ENCODE results near the gene RIMS1. TPM values are rescaled to one million over a fixed set of nuclear protein-coding genes. Genes with fewer than 3 reads are reported as not detected.

RIMS1 gene
- total and polyA plus RNA-seq, 2 of the 13 experiments (the other 11 are each of a cell fraction or from before 2014, with no cell fraction given): not detected

DNA sequence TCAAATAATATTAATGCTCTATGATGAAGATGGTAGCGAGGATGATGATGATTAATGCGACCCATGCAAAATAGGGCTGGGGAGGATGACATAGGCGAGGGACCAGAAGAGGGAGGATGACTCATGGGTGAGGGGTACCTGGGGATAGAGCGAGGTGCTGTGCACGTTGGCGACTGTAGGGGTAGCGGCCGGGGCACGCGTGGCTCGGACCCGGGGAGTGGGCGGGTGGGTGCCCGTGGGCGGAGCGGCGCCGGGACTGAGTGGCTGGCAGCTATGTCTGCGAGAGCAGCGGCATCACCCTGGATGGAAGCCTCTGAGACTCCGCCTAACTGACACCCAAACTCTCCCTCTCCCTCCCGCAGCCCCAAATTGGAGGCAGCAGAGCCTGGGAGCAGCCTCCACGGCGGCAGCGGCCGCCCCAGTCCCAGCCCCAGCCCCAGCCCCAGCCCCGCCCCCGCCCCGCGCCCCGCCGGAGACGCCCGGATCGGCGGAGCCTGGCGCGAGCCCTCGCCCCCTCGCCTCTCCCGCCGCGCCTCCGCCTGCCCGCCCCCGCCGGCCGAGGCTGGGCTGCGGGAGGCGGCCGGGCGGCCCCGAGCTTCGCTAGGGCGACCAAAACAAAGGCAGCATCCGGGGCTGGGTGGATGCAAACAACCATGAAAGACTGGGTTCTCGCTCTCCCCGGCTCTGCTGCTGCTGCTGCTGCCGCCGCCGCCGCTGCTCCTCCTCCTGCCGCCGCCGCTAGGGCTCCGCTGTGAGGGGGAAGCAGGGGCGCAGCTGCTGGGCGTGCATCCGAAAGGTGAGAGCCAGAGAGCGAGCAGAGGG lies at the start of gene RIMS1 (continued):
- TF ChIP-seq, protein P1, sequence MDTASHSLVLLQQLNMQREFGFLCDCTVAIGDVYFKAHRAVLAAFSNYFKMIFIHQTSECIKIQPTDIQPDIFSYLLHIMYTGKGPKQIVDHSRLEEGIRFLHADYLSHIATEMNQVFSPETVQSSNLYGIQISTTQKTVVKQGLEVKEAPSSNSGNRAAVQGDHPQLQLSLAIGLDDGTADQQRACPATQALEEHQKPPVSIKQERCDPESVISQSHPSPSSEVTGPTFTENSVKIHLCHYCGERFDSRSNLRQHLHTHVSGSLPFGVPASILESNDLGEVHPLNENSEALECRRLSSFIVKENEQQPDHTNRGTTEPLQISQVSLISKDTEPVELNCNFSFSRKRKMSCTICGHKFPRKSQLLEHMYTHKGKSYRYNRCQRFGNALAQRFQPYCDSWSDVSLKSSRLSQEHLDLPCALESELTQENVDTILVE (CRISPR knock-in tag; IDR thresholded peaks at IDR 0.05): no peak
- TF ChIP-seq ZNF343 (CRISPR knock-in tag; IDR thresholded peaks at IDR 0.05) (no peak), MYNN (CRISPR knock-in tag; IDR thresholded peaks at IDR 0.05; ENCODE audit: low read depth) (no peak), ZNF329 (CRISPR knock-in tag; IDR thresholded peaks at IDR 0.05; ENCODE audit: low read depth) (no peak), ATAD3A (CRISPR knock-in tag; IDR thresholded peaks at IDR 0.05) (no peak), AKAP8 (CRISPR knock-in tag; IDR thresholded peaks at IDR 0.05) (no peak), ZNF549 (CRISPR knock-in tag; IDR thresholded peaks at IDR 0.05) (no peak), ZNF317 (CRISPR knock-in tag; IDR thresholded peaks at IDR 0.05) (no peak), CC2D1A (CRISPR knock-in tag; IDR thresholded peaks at IDR 0.05) (no peak), ZKSCAN8 (CRISPR knock-in tag; IDR thresholded peaks at IDR 0.05; ENCODE audit: borderline replicate concordance) (no peak)
- TF ChIP-seq, protein P2, sequence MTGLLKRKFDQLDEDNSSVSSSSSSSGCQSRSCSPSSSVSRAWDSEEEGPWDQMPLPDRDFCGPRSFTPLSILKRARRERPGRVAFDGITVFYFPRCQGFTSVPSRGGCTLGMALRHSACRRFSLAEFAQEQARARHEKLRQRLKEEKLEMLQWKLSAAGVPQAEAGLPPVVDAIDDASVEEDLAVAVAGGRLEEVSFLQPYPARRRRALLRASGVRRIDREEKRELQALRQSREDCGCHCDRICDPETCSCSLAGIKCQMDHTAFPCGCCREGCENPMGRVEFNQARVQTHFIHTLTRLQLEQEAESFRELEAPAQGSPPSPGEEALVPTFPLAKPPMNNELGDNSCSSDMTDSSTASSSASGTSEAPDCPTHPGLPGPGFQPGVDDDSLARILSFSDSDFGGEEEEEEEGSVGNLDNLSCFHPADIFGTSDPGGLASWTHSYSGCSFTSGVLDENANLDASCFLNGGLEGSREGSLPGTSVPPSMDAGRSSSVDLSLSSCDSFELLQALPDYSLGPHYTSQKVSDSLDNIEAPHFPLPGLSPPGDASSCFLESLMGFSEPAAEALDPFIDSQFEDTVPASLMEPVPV (CRISPR knock-in tag; IDR thresholded peaks at IDR 0.05): no peak
- TF ChIP-seq, protein P3, sequence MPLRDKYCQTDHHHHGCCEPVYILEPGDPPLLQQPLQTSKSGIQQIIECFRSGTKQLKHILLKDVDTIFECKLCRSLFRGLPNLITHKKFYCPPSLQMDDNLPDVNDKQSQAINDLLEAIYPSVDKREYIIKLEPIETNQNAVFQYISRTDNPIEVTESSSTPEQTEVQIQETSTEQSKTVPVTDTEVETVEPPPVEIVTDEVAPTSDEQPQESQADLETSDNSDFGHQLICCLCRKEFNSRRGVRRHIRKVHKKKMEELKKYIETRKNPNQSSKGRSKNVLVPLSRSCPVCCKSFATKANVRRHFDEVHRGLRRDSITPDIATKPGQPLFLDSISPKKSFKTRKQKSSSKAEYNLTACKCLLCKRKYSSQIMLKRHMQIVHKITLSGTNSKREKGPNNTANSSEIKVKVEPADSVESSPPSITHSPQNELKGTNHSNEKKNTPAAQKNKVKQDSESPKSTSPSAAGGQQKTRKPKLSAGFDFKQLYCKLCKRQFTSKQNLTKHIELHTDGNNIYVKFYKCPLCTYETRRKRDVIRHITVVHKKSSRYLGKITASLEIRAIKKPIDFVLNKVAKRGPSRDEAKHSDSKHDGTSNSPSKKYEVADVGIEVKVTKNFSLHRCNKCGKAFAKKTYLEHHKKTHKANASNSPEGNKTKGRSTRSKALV (CRISPR knock-in tag; IDR thresholded peaks at IDR 0.05): no peak
- TF ChIP-seq, protein P4, sequence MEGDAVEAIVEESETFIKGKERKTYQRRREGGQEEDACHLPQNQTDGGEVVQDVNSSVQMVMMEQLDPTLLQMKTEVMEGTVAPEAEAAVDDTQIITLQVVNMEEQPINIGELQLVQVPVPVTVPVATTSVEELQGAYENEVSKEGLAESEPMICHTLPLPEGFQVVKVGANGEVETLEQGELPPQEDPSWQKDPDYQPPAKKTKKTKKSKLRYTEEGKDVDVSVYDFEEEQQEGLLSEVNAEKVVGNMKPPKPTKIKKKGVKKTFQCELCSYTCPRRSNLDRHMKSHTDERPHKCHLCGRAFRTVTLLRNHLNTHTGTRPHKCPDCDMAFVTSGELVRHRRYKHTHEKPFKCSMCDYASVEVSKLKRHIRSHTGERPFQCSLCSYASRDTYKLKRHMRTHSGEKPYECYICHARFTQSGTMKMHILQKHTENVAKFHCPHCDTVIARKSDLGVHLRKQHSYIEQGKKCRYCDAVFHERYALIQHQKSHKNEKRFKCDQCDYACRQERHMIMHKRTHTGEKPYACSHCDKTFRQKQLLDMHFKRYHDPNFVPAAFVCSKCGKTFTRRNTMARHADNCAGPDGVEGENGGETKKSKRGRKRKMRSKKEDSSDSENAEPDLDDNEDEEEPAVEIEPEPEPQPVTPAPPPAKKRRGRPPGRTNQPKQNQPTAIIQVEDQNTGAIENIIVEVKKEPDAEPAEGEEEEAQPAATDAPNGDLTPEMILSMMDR (CRISPR knock-in tag; IDR thresholded peaks at IDR 0.05): peak; percentile 30; the same call in 1 of the 2 replicates
- TF ChIP-seq, protein P5, sequence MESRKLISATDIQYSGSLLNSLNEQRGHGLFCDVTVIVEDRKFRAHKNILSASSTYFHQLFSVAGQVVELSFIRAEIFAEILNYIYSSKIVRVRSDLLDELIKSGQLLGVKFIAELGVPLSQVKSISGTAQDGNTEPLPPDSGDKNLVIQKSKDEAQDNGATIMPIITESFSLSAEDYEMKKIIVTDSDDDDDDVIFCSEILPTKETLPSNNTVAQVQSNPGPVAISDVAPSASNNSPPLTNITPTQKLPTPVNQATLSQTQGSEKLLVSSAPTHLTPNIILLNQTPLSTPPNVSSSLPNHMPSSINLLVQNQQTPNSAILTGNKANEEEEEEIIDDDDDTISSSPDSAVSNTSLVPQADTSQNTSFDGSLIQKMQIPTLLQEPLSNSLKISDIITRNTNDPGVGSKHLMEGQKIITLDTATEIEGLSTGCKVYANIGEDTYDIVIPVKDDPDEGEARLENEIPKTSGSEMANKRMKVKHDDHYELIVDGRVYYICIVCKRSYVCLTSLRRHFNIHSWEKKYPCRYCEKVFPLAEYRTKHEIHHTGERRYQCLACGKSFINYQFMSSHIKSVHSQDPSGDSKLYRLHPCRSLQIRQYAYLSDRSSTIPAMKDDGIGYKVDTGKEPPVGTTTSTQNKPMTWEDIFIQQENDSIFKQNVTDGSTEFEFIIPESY (CRISPR knock-in tag; IDR thresholded peaks at IDR 0.05): peak; percentile 38; the same call in 1 of the 2 replicates
- TF ChIP-seq, protein P6, sequence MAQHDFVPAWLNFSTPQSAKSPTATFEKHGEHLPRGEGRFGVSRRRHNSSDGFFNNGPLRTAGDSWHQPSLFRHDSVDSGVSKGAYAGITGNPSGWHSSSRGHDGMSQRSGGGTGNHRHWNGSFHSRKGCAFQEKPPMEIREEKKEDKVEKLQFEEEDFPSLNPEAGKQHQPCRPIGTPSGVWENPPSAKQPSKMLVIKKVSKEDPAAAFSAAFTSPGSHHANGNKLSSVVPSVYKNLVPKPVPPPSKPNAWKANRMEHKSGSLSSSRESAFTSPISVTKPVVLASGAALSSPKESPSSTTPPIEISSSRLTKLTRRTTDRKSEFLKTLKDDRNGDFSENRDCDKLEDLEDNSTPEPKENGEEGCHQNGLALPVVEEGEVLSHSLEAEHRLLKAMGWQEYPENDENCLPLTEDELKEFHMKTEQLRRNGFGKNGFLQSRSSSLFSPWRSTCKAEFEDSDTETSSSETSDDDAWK (CRISPR knock-in tag; IDR thresholded peaks at IDR 0.05): no peak
- TF ChIP-seq, protein P7, sequence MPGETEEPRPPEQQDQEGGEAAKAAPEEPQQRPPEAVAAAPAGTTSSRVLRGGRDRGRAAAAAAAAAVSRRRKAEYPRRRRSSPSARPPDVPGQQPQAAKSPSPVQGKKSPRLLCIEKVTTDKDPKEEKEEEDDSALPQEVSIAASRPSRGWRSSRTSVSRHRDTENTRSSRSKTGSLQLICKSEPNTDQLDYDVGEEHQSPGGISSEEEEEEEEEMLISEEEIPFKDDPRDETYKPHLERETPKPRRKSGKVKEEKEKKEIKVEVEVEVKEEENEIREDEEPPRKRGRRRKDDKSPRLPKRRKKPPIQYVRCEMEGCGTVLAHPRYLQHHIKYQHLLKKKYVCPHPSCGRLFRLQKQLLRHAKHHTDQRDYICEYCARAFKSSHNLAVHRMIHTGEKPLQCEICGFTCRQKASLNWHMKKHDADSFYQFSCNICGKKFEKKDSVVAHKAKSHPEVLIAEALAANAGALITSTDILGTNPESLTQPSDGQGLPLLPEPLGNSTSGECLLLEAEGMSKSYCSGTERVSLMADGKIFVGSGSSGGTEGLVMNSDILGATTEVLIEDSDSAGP (CRISPR knock-in tag; IDR thresholded peaks at IDR 0.05; ENCODE audit: borderline replicate concordance): no peak

All from HepG2 (cell line).